ENCODE measurements around the gene PCNX3.

Gene PCNX3

DNA sequence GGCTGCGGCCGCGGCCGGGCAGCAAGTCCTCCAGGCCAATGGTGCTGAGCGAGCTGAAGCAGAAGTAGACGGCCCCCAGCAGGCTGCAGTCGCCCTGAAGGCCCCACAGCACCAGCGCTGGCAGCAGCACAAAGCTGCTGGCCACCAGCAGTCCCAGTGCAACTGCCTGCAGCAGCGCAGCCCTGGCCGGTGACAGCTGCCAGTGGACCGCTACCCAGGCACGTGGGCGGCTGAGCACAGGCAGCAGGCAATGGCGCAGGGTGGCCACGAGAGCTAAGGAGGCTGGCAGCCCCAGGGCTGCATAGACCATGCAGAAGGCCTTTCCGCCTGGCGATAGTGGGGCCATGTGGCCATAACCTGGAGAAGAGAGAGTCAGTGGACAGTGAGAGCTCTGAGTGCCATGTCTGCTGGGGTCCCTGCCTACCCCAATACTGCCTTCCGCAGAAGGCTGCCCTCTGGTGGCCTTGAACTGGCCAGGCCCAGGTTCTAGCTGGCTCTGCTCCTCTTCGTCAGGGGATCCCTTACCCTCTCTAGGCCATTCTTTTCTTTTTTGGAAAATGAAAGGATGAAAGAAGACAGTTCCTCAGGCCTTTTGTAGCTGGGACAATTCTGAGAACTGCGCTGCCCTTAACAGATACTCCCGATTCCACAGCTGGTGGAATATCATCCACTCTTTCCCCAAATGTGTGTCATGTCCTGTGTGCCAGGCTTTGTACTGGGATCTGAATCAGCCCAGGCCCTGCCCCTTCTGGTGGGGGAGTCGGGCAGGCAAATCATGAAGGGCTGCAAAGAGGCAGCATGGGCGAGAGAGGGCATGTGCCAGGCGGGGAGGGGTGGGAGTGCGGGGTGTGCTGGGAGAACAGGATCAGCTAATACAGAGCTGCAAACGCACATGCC, 21.8 kb upstream of the PCNX3 start:
- TF ChIP-seq CTCF (IDR thresholded peaks at IDR 0.05; ENCODE audit: control insufficient read depth, extremely low read depth, insufficient read depth), result peak; percentile 61
- no peak for DNase-seq (ENCODE audit: low read depth)
- H3K4me3 ChIP-seq (ENCODE audit: low read depth, low read length), result no peak overlapping the region

GRCh38 chr11:65595131-65595530, 20.4 kb upstream of the PCNX3 start:
- TF ChIP-seq CTCF (IDR thresholded peaks at IDR 0.05; ENCODE audit: control insufficient read depth, extremely low read depth, insufficient read depth), result no peak
- H3K4me3 ChIP-seq (ENCODE audit: low read depth, low read length), result no peak overlapping the region
- no peak for DNase-seq (ENCODE audit: low read depth)

GRCh38 chr11:65595543-65596281, 19.9 kb upstream of the PCNX3 start, which contains the start of gene KCNK7:
KCNK7 (minus strand) TSS chr11:65595800; CDS start chr11:65595772, 28 bp downstream.
- no peak within 1 kb of the TSS for H3K4me3 ChIP-seq (ENCODE audit: low read depth, low read length)
- DNase-seq (ENCODE audit: low read depth), result no peak
- TF ChIP-seq CTCF (IDR thresholded peaks at IDR 0.05; ENCODE audit: control insufficient read depth, extremely low read depth, insufficient read depth), result no peak

DNA sequence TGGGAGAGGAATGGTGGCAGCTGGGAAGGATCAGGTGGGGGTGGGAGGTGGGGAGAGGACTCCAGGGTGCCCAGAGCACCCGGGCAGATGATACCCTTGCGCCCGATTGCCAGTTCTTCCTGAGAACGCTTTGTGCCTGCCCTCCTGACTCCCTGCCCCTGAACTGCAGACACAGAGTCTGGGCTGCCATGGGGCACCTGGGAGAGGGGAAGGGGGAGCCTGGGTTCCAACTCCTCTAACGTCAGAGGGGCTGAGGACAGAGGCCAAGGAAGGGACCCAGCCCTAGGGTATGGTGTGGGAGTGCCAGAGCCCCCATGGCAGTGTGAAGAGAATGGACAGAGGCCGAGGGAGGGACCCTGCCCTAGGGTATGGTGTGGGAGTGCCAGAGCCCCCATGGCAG, 19.1 kb upstream of the PCNX3 start:
- no peak for DNase-seq (ENCODE audit: low read depth)
- no peak overlapping the region for H3K4me3 ChIP-seq (ENCODE audit: low read depth, low read length)
- no peak for TF ChIP-seq CTCF (IDR thresholded peaks at IDR 0.05; ENCODE audit: control insufficient read depth, extremely low read depth, insufficient read depth)

- TF ChIP-seq CTCF (IDR thresholded peaks at IDR 0.05; ENCODE audit: control insufficient read depth, extremely low read depth, insufficient read depth), result no peak
Measured at GRCh38 chr11:65598258-65598699, 17.3 kb upstream of the PCNX3 start.

GRCh38 chr11:65599216-65599954, 16.2 kb upstream of the PCNX3 start:
- DNase-seq (ENCODE audit: low read depth), result no peak
- H3K4me3 ChIP-seq (ENCODE audit: low read depth, low read length), result no peak overlapping the region
- TF ChIP-seq CTCF (IDR thresholded peaks at IDR 0.05; ENCODE audit: control insufficient read depth, extremely low read depth, insufficient read depth), result no peak

More at GRCh38 chr11:65598258-65598699, 17.3 kb upstream of the PCNX3 start:
- DNase-seq (ENCODE audit: low read depth), result no peak
- no peak overlapping the region for H3K4me3 ChIP-seq (ENCODE audit: low read depth, low read length)

Measured in LNCaP clone FGC (cell line).